ENCODE results near the gene PRKAR2B.

DNA sequence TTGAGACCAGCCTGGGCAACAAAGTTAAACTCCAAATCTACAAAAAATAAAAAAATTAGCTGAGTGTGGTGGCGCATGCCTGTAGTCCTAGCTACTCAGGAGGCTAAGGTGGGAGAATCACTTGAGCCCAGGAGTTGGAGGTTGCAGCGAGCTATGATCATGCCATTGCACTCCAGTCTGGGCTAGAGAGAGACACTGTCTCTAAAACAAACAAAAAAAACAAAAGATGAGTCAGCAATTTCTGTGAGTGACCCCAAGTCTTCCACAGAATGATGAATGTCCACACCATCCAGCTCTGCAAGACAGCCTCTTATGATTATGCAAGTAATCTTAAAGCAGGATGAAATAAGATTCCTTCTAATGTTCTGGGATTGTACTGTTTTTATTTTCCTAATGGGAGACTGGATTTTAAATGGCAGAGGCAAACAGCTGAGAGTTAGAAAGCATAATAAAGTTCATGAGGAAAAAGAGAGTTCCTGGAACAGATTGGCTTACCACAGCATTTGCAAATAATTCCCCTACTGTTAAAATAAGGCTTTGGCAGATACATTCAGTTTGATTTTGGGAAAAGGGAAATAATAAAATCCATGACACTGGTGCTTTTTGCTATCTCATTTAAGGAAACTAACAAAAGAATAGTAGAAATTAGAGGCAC is 18.9 kb upstream of the PRKAR2B start:
- TF ChIP-seq POLR2A (IDR thresholded peaks at IDR 0.05), result no peak
- TF ChIP-seq, protein P1, sequence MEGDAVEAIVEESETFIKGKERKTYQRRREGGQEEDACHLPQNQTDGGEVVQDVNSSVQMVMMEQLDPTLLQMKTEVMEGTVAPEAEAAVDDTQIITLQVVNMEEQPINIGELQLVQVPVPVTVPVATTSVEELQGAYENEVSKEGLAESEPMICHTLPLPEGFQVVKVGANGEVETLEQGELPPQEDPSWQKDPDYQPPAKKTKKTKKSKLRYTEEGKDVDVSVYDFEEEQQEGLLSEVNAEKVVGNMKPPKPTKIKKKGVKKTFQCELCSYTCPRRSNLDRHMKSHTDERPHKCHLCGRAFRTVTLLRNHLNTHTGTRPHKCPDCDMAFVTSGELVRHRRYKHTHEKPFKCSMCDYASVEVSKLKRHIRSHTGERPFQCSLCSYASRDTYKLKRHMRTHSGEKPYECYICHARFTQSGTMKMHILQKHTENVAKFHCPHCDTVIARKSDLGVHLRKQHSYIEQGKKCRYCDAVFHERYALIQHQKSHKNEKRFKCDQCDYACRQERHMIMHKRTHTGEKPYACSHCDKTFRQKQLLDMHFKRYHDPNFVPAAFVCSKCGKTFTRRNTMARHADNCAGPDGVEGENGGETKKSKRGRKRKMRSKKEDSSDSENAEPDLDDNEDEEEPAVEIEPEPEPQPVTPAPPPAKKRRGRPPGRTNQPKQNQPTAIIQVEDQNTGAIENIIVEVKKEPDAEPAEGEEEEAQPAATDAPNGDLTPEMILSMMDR (IDR thresholded peaks at IDR 0.05), result no peak
